SJCRH30 (cell line): ENCODE measurements around the gene GDPD5. TPM values are rescaled to one million over a fixed set of nuclear protein-coding genes. Genes with fewer than 3 reads are reported as not detected.

Experiments used
- DNase-seq, 2 experiments: peaks; one replicate each; pipeline ENCODE4 v3.0.0-alpha.2; 2015 to 2020
- H3K27ac ChIP-seq: fragments of 250-450 bp; sonication (Bioruptor Pico); 2 replicates; pipeline ENCODE4 v1.5.1; 2020; ENCODE audit warnings: mild to moderate bottlenecking, moderate library complexity
- H3K27me3 ChIP-seq: fragments of 250-450 bp; sonication (Bioruptor Pico); 2 replicates; pipeline ENCODE4 v1.5.1; 2020; ENCODE audit warnings: mild to moderate bottlenecking, moderate library complexity
- H3K36me3 ChIP-seq: fragments of 250-450 bp; sonication (Bioruptor Pico); 2 replicates; pipeline ENCODE4 v1.5.1; 2020; ENCODE audit warnings: mild to moderate bottlenecking, moderate library complexity
- H3K4me1 ChIP-seq: fragments of 250-450 bp; sonication (Bioruptor Pico); 2 replicates; pipeline ENCODE4 v1.5.1; 2020; ENCODE audit warnings: mild to moderate bottlenecking, moderate library complexity
- H3K4me3 ChIP-seq: fragments of 250-450 bp; sonication (Bioruptor Pico); 2 replicates; pipeline ENCODE4 v1.5.1; 2020; ENCODE audit warnings: mild to moderate bottlenecking, moderate library complexity
- H3K9me3 ChIP-seq: fragments of 250-450 bp; sonication (Bioruptor Pico); replicated peaks from 2 replicates; pipeline ENCODE4 v1.5.1; 2020; ENCODE audit warnings: mild to moderate bottlenecking, moderate library complexity
- total RNA-seq: library from RNA; depleted of rRNA; stranded (reverse); fragments of >200 nt; shearing (Covaris generic); gene quantifications from 2 replicates; pipeline ENCODE4 v1.2.3, GENCODE V29; 2014

The GDPD5 gene
- total RNA-seq, 1 experiment from 2014 or later: 4.0 TPM

DNA sequence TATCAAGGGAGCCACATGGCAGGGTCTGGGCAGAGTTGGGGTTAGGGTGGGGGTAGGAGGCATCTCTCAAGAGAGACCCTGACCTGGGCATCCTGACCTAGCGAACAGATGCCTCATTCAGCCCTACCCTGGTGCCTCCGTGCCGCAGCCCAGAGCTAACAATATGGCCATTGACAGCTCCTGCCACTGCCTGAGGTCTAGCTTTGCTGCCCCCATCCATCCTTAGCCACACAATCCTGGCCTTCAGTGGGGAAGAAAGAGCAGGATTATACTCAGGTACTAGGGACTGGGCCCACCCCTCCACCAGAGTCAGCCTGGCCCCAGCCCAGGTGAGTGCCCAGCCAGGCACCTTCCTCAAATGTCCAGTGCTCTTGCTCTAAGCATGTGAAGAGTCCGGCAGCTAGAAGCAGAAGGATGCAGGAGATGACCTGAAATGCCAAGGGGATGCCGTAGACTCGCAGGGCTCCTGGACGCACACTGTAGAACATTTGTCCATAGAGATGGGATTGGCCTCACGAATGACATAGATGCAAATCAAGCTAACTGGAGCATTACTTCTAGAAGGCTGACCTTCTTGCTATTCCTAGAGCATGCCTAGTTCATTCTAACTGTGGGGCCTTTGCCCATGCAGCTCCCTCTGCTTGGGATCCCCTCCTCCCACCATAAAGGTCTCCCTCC is 23.0 kb upstream of the GDPD5 start:
- no peak overlapping the region for H3K4me3 ChIP-seq
- no peak overlapping the region for H3K27ac ChIP-seq
- H3K36me3 ChIP-seq: no peaks in the 10 kb centered on the region
- DNase-seq: no peak
- no peaks in the 10 kb centered on the region for H3K9me3 ChIP-seq
- H3K27me3 ChIP-seq: no peaks in the 10 kb centered on the region
- H3K4me1 ChIP-seq: peaks cover 5% of the 10 kb centered on the region

DNA sequence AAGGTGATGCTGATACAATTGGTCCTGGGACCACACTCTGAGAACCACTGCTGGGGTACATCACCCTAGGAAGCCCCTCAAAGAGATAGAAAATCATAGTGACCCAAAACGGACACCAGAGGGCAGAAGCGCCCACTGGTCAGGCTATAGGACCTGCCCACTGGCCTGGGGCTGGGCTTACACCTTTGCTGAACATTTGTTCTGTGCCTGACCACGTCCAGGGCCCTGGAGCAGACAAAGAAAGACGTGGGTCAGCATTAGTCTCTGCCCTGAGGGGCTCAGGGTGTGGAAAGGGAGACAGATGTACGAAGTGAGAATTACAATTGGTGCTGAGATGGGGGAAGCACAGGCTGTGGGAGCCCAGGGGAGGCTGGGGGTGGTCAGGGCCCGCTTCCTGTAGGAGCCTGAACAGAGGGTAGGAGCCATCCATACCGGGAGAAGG is 21.9 kb upstream of the GDPD5 start:
- peak; percentile 80 to 90 for DNase-seq
- Histone ChIP-seq H3K4me1 (peaks cover 2% of the 10 kb centered on the region), H3K4me3 (no peak overlapping the region), H3K27me3 (no peaks in the 10 kb centered on the region), H3K36me3 (no peaks in the 10 kb centered on the region), H3K9me3 (no peaks in the 10 kb centered on the region), H3K27ac (peak overlapping the region; percentile 16; the same call in 1 of the 2 replicates)

- Histone ChIP-seq H3K4me3 (no peak overlapping the region), H3K27me3 (no peaks in the 10 kb centered on the region), H3K9me3 (no peaks in the 10 kb centered on the region), H3K4me1 (peaks cover 2% of the 10 kb centered on the region), H3K36me3 (no peaks in the 10 kb centered on the region), H3K27ac (no peak overlapping the region)
- no peak for DNase-seq
These were observed 21.4 kb upstream of the GDPD5 start for GRCh38 chr11:75547177-75547576.

GRCh38 chr11:75543806-75544205 is 18.1 kb upstream of the GDPD5 start:
- Histone ChIP-seq H3K9me3 (no peaks in the 10 kb centered on the region), H3K4me3 (no peak overlapping the region), H3K27me3 (no peaks in the 10 kb centered on the region), H3K4me1 (peaks cover 2% of the 10 kb centered on the region; the same call in 1 of the 2 replicates), H3K36me3 (no peaks in the 10 kb centered on the region), H3K27ac (no peak overlapping the region)
- DNase-seq: no peak

- no peaks in the 10 kb centered on the region for H3K27me3 ChIP-seq
- H3K36me3 ChIP-seq: no peaks in the 10 kb centered on the region
- H3K27ac ChIP-seq: no peak overlapping the region
- H3K9me3 ChIP-seq: no peaks in the 10 kb centered on the region
- DNase-seq: no peak
- no peak overlapping the region for H3K4me3 ChIP-seq
- H3K4me1 ChIP-seq: no peaks in the 10 kb centered on the region
These were observed 16.3 kb upstream of the GDPD5 start for GRCh38 chr11:75542088-75542438.

- DNase-seq: no peak
These were observed 15.7 kb upstream of the GDPD5 start for GRCh38 chr11:75541193-75542087.

DNA sequence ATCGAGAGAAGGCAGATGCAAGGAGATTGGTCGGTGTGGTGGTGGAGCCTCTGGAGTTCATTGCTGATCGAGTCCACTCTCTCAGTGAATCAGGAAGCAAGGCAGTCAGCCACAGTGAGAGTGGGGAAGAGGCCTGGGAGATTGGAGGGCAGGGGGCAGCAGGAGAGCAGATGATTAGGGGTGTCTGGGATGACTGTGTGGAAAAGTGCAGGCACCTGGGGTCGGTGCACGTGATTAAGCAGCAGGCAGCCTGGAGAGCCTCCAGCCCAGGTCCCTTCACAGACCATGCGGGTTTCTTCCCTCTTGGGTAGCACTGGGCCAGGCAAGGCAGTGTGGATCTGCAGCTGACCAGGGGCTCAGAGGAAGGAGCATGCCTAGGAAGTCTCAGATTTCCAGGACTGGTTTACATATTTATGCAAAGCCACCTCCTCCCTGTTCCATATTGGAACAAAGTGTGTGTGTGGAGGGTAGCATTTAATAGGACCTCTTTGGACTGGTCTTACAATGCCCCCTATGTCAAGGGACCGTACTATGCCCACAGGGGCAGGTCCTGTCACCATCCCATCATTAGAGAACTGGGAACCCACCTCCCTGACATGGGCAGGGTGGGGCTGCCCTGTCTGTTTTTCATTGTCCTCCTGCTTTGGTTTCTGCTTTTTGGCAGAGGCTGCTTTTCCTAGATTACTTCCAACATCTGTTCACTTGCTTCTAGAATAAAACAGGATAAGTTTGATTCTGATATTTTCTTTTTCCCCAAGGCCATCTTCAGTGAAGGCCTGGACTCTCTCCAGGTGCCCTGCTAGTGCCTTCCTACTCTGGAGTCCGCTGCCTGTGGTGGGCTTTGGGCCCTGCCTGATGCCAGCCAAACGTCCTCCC is 14.0 kb upstream of the GDPD5 start:
- no peak for DNase-seq
- no peaks in the 10 kb centered on the region for H3K27me3 ChIP-seq
- H3K9me3 ChIP-seq: no peaks in the 10 kb centered on the region
- no peak overlapping the region for H3K4me3 ChIP-seq
- no peak overlapping the region for H3K27ac ChIP-seq
- H3K4me1 ChIP-seq: no peaks in the 10 kb centered on the region
- H3K36me3 ChIP-seq: no peaks in the 10 kb centered on the region

More at GRCh38 chr11:75541193-75542087, 15.7 kb upstream of the GDPD5 start:
- no peaks in the 10 kb centered on the region for H3K4me1 ChIP-seq
- no peaks in the 10 kb centered on the region for H3K27me3 ChIP-seq
- H3K36me3 ChIP-seq: no peaks in the 10 kb centered on the region
- H3K27ac ChIP-seq: no peak overlapping the region
- no peaks in the 10 kb centered on the region for H3K9me3 ChIP-seq
- no peak overlapping the region for H3K4me3 ChIP-seq

DNA sequence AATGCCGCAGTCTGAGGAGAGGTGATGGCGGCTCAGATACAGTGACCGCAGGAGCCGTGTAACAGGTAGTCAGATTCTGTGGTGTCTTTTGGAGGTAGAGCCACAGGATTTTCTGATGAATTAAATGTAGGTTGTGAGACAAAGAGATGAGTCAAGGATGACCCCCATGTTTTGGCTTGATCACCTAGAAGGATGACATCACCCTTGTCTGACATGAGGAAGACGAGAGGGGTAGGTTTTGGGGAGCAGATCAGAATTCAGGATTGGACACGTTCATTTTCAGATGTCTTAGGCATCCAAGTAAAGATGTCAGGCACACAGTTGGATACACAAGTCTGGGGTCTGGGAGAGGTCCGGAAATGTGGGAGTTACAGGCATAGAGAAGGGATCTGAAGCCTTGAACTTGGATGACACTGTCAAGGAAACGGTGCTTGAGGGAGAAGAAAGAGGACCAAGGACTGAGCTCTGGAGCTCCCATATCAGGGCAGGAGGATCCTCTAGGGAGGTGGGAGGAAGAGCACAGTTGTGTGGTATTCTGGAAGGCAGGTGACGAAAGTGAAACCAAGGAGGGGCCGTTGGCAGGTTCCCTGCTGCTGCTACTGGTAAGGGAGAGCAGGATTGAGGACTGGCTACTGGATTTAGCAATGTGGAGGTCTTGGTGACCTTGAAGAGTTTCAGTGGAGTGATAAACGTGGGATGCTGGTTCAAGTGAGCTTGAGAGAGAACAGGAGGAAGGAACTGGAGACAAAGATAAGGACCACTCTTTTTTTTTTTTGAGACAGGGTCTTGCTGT is 12.6 kb upstream of the GDPD5 start:
- H3K27ac ChIP-seq: no peak overlapping the region
- H3K27me3 ChIP-seq: no peaks in the 10 kb centered on the region; the same call in 1 of the 2 replicates
- no peaks in the 10 kb centered on the region for H3K4me1 ChIP-seq
- no peaks in the 10 kb centered on the region for H3K9me3 ChIP-seq
- H3K36me3 ChIP-seq: no peaks in the 10 kb centered on the region
- no peak for DNase-seq
- H3K4me3 ChIP-seq: no peak overlapping the region

DNA sequence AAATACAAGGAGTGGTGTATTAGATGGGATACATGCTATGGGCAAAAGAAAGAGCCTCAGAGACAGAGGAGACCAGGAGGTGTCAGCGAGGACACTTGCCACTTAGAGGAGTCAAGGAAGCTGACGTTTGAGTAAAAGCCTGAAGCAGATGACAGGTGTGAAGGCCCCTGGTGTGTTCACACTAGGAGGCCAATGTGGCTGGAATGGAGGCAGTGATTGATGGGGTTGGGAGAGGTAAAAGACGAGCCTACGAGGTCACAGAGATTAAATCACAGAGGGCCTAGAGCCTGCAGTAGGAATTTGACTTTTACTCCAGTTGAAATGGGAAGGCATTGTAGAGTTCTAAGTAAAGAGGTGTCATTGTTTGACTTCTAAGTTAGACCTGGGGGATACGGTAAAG is 12.0 kb upstream of the GDPD5 start:
- H3K9me3 ChIP-seq: no peaks in the 10 kb centered on the region
- H3K4me3 ChIP-seq: no peak overlapping the region
- H3K4me1 ChIP-seq: no peaks in the 10 kb centered on the region
- no peak for DNase-seq
- H3K27me3 ChIP-seq: no peaks in the 10 kb centered on the region; the same call in 1 of the 2 replicates
- no peak overlapping the region for H3K27ac ChIP-seq
- no peaks in the 10 kb centered on the region for H3K36me3 ChIP-seq

GRCh38 chr11:75536786-75537641 is 11.3 kb upstream of the GDPD5 start:
- no peaks in the 10 kb centered on the region for H3K9me3 ChIP-seq
- no peak overlapping the region for H3K4me3 ChIP-seq
- H3K27ac ChIP-seq: no peak overlapping the region
- no peaks in the 10 kb centered on the region for H3K36me3 ChIP-seq
- H3K27me3 ChIP-seq: no peaks in the 10 kb centered on the region; the same call in 1 of the 2 replicates
- DNase-seq: no peak
- no peaks in the 10 kb centered on the region for H3K4me1 ChIP-seq

GRCh38 chr11:75535071-75535470 is 9.3 kb upstream of the GDPD5 start:
- no peak for DNase-seq
- no peaks in the 10 kb centered on the region; the same call in 1 of the 2 replicates for H3K27me3 ChIP-seq
- H3K9me3 ChIP-seq: no peaks in the 10 kb centered on the region
- H3K4me1 ChIP-seq: no peaks in the 10 kb centered on the region
- H3K4me3 ChIP-seq: no peak overlapping the region
- no peak overlapping the region for H3K27ac ChIP-seq
- H3K36me3 ChIP-seq: no peaks in the 10 kb centered on the region

DNA sequence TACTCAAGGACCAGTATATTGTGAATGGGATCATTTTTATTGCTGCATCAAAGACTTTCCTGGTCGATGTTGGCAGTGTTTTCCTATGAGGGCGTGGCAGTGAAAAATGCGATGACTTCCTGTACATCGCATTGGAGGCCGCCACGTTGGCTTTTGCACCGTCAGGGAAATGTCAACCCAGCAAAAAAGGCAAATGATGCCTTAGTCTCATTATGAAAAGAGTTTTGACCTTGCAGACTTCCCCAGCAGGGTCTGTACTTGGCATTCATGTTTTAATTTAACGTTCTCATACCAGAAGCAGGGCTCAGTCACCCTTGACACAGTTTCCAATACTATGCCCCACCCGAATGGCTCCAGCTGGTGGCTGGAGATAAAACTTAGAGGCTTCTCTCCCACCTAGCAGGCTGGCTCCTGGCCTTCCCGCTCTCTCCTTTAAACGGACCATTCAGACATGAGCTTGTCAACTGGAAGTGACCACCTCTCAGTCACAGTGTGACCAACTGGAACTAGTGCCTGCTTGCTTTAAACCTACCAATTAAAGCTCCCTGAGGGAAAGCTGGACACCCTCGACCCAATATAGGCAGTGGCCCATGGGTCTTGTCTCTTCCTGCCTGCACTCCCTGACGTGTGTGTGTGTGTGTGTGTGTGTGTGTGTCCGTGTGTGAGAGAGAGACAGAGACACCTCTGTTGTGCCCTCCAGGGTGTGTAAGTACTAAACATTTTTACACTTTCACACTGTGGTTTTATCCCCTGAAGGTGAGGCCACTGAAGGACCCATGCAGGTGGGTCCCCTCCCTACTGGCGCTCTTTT is 8.7 kb upstream of the GDPD5 start:
- Histone ChIP-seq H3K9me3 (no peaks in the 10 kb centered on the region), H3K27ac (no peak overlapping the region), H3K36me3 (no peaks in the 10 kb centered on the region), H3K4me3 (no peak overlapping the region), H3K27me3 (no peaks in the 10 kb centered on the region; the same call in 1 of the 2 replicates), H3K4me1 (no peaks in the 10 kb centered on the region)
- no peak for DNase-seq

- Histone ChIP-seq H3K4me1 (no peaks in the 10 kb centered on the region), H3K27ac (no peak overlapping the region), H3K4me3 (no peak overlapping the region), H3K27me3 (no peaks in the 10 kb centered on the region; the same call in 1 of the 2 replicates), H3K36me3 (no peaks in the 10 kb centered on the region), H3K9me3 (no peaks in the 10 kb centered on the region)
- DNase-seq: no peak
These were observed 8.1 kb upstream of the GDPD5 start for GRCh38 chr11:75533896-75534258.
